HCT116 (cell line): ENCODE data around the gene SRGAP3. TPM values are rescaled to one million over a fixed set of nuclear protein-coding genes. Genes with fewer than 3 reads are reported as not detected.

Source experiments
- ATAC-seq: fragments of 200-7000 bp; cut with Tn5 transposase; 2 replicates; pipeline ENCODE4 v1.9.1; 2020; ENCODE audit warnings: mild to moderate bottlenecking, moderate library complexity
- BruUV-seq: library from RNA; stranded (reverse); fragments of 400-500 nt; replicated peaks from 2 replicates; lab custom pipeline; 2021; lab: Mats Ljungman, UMichigan
- CTCF ChIA-PET: fragments of 300-600 bp; sonication (Branson Sonifier 250); formaldehyde crosslinking; loops from one replicate; lab custom pipeline; 2021; ENCODE audit warnings: antibody characterized with exemption; lab: Charles Lee
- POLR2A ChIA-PET: fragments of 300-600, 350-600 bp; sonication (Branson Sonifier 250); formaldehyde crosslinking; loops from one replicate; lab custom pipeline; 2021; ENCODE audit warnings: antibody characterized with exemption; lab: Charles Lee
- RAD21 ChIA-PET, 2 experiments: fragments of 300-600 bp; sonication (Branson Sonifier 250); formaldehyde crosslinking; loops; one replicate each; lab custom pipeline; 2023; ENCODE audit warnings: low total read pairs in 2 of 2; ENCODE audit not compliant: uncharacterized antibody in 2 of 2, unreplicated experiment in 2 of 2, low non-redundant PET in 1 of 2; lab: Charles Lee
- DNase-seq: peaks from one replicate; pipeline ENCODE4 v3.0.0-alpha.2; 2010; ENCODE audit warnings: low read depth, low spot score
- H2AFZ ChIP-seq: fragments of 200-600 bp; shearing (Covaris generic), sonication (generic); 2 replicates; pipeline ENCODE4 v1.6.1; 2017; ENCODE audit warnings: low read depth, mixed run types, mixed read lengths, antibody characterized with exemption, low read length; ENCODE audit not compliant: poor library complexity, severe bottlenecking
- H3K27ac ChIP-seq: 2 replicates; pipeline ENCODE4 v1.5.1; 2012; ENCODE audit warnings: low read depth, low read length
- H3K27me3 ChIP-seq: fragments of 200-600 bp; sonication (generic); 2 replicates; pipeline ENCODE4 v1.6.1; 2016; ENCODE audit warnings: mixed run types, low read length, mixed read lengths; ENCODE audit not compliant: insufficient read depth
- H3K36me3 ChIP-seq, 2 experiments: fragments of 200-500 bp in 1 of 2; fragments of 200-600 bp in 1 of 2; sonication (Bioruptor generic) in 1 of 2; sonication (generic) in 1 of 2; 2 replicates each; pipeline versions ENCODE4 v1.5.1 to v1.6.1; 2014 to 2016; ENCODE audit warnings: low read length in 2 of 2, inconsistent platforms in 1 of 2, mixed read lengths in 1 of 2, mixed run types in 1 of 2; ENCODE audit not compliant: insufficient read depth in 2 of 2, control insufficient read depth in 1 of 2
- H3K4me1 ChIP-seq, 2 experiments: fragments of 200-600 bp in 1 of 2; sonication (generic) in 1 of 2; 2 replicates each; pipeline versions ENCODE4 v1.5.1 to v1.6.1; 2012 to 2017; ENCODE audit warnings: low read length in 2 of 2, inconsistent platforms in 1 of 2, mild to moderate bottlenecking in 1 of 2, mixed read lengths in 1 of 2, mixed run types in 1 of 2, moderate library complexity in 1 of 2; ENCODE audit not compliant: insufficient read depth in 2 of 2, control insufficient read depth in 1 of 2
- H3K4me2 ChIP-seq: fragments of 200-600 bp; sonication (generic); 2 replicates; pipeline ENCODE4 v1.6.1; 2017; ENCODE audit warnings: mixed run types, low read length, mixed read lengths
- H3K4me3 ChIP-seq, 2 experiments: fragments of 200-600 bp in 1 of 2; sonication (generic) in 1 of 2; replicated peaks in 1 of 2; 2 replicates each; pipeline ENCODE4 v1.5.1; 2011 to 2016; ENCODE audit warnings: low read length in 2 of 2, control low read depth in 1 of 2, low read depth in 1 of 2, mild to moderate bottlenecking in 1 of 2, mixed read lengths in 1 of 2, mixed run types in 1 of 2
- H3K79me2 ChIP-seq: fragments of 200-600 bp; sonication (generic); 2 replicates; pipeline ENCODE4 v1.6.1; 2017; ENCODE audit warnings: mild to moderate bottlenecking, mixed run types, low read length, moderate library complexity, mixed read lengths; ENCODE audit not compliant: insufficient read depth
- H3K9ac ChIP-seq: fragments of 200-600 bp; sonication (generic); 2 replicates; pipeline ENCODE4 v1.6.1; 2016; ENCODE audit warnings: low read length, mixed read lengths
- H3K9me2 ChIP-seq: fragments of 200-600 bp; sonication (generic), shearing (Covaris generic); 2 replicates; pipeline ENCODE4 v1.6.1; 2017; ENCODE audit warnings: mixed run types, mild to moderate bottlenecking, moderate library complexity; ENCODE audit not compliant: insufficient read depth
- H3K9me3 ChIP-seq, 2 experiments: fragments of 200-500 bp in 1 of 2; fragments of 200-600 bp in 1 of 2; sonication (Bioruptor generic) in 1 of 2; sonication (generic) in 1 of 2; 2 replicates each; pipeline ENCODE4 v1.6.1; 2014 to 2017; ENCODE audit warnings: low read length in 2 of 2, mixed read lengths in 2 of 2, inconsistent platforms in 1 of 2, low read depth in 1 of 2, mild to moderate bottlenecking in 1 of 2, mixed run types in 1 of 2, moderate library complexity in 1 of 2; ENCODE audit not compliant: control insufficient read depth in 1 of 2, insufficient read depth in 1 of 2
- H4K20me1 ChIP-seq: fragments of 200-600 bp; sonication (generic), shearing (Covaris generic); 2 replicates; pipeline ENCODE4 v1.6.1; 2017; ENCODE audit warnings: mixed run types, mild to moderate bottlenecking, moderate library complexity; ENCODE audit not compliant: insufficient read depth
- ATF3 ChIP-seq: IDR thresholded peaks from 2 replicates; pipeline ENCODE4 v1.6.1; 2012
- EGR1 ChIP-seq: IDR thresholded peaks from 2 replicates; pipeline ENCODE4 v1.6.1; 2012; ENCODE audit warnings: low read depth
- EZH2 ChIP-seq: fragments of 200-600 bp; sonication (generic); IDR thresholded peaks from 2 replicates; pipeline ENCODE4 v1.6.1; 2017; ENCODE audit warnings: antibody characterized with exemption, mixed run types
- FOSL1 ChIP-seq: IDR thresholded peaks from 2 replicates; pipeline ENCODE4 v1.6.1; 2012; ENCODE audit warnings: low read depth
- JUND ChIP-seq: IDR thresholded peaks from 2 replicates; pipeline ENCODE4 v1.6.1; 2012
- POLR2AphosphoS5 ChIP-seq: IDR thresholded peaks from 2 replicates; pipeline ENCODE4 v1.6.1; 2011; ENCODE audit warnings: mild to moderate bottlenecking, low read depth, low read length, moderate library complexity
- RAD21 ChIP-seq: IDR thresholded peaks from 2 replicates; pipeline ENCODE4 v1.6.1; 2012; ENCODE audit warnings: low read depth, mild to moderate bottlenecking
- SIN3A ChIP-seq: IDR thresholded peaks from 2 replicates; pipeline ENCODE4 v1.6.1; 2012; ENCODE audit warnings: low read depth
- SP1 ChIP-seq: IDR thresholded peaks from 2 replicates; pipeline ENCODE4 v1.6.1; 2012; ENCODE audit warnings: low read depth
- SRF ChIP-seq: IDR thresholded peaks from 2 replicates; pipeline ENCODE4 v1.6.1; 2012; ENCODE audit warnings: low read depth
- YY1 ChIP-seq: IDR thresholded peaks from 2 replicates; pipeline ENCODE4 v1.6.1; 2011; ENCODE audit warnings: low read length, low read depth, moderate library complexity, mild to moderate bottlenecking; ENCODE audit not compliant: insufficient replicate concordance; ENCODE audit errors: extremely low read depth
- ZFX ChIP-seq: fragments of 450-650 bp; IDR thresholded peaks from 2 replicates; pipeline ENCODE4 v1.6.1; 2017
- ZNF274 ChIP-seq: fragments of 200-500 bp; sonication (Bioruptor generic); IDR thresholded peaks from 2 replicates; pipeline ENCODE4 v1.6.1; 2014; ENCODE audit warnings: mild to moderate bottlenecking, low read depth, low read length, inconsistent platforms
- intact Hi-C: fragments of 100-400 bp; cut with micrococcal nuclease; formaldehyde crosslinking; loops from 2 replicates; pipeline ENCODE4 v1.10.0; 2022
- total RNA-seq: library from RNA; stranded (reverse); gene quantifications from one replicate; pipeline ENCODE4 v1.2.1, GENCODE V29; 2021; ENCODE audit not compliant: unreplicated experiment
- TF ChIP-seq, protein P1 (sequence below): IDR thresholded peaks from 2 replicates; pipeline ENCODE4 v1.6.1; 2012
- TF ChIP-seq, protein P2 (sequence below): IDR thresholded peaks from 2 replicates; pipeline ENCODE4 v1.6.1; 2012; ENCODE audit warnings: low read depth
- TF ChIP-seq, protein P3 (sequence below), 3 experiments: fragments of 200-600 bp in 1 of 3; sonication (generic) in 1 of 3; IDR thresholded peaks in 2 of 3; conservative IDR thresholded peaks in 1 of 3; 2 replicates each; pipeline ENCODE4 v1.5.1; 2012 to 2017; ENCODE audit warnings: low read depth in 2 of 3, low read length in 2 of 3, antibody characterized with exemption in 1 of 3, borderline replicate concordance in 1 of 3, control low read depth in 1 of 3, mild to moderate bottlenecking in 1 of 3, mixed read lengths in 1 of 3, mixed run types in 1 of 3, moderate library complexity in 1 of 3; ENCODE audit not compliant: insufficient read depth in 1 of 3

The SRGAP3 gene
- total RNA-seq, 1 experiment from 2014 or later: 8.3 TPM

GRCh38 chr3:9035473-9035872 is 214.0 kb downstream of the SRGAP3 start:
- H4K20me1 ChIP-seq: no peaks in the 10 kb centered on the region
- no peak overlapping the region for H2AFZ ChIP-seq
- intact Hi-C loops: no loop called here
- H3K27me3 ChIP-seq: 0 out of 2 replicates have a peak, but pooled peaks cover 4% of the 10 kb centered on the region
- no peaks in the 10 kb centered on the region for H3K9me3 ChIP-seq
- ATAC-seq (no peak), DNase-seq (no peak)
- TF ChIP-seq SRF (no peak), YY1 (no peak), SIN3A (no peak), FOSL1 (no peak), JUND (no peak), ZNF274 (no peak), EGR1 (no peak), POLR2AphosphoS5 (no peak), RAD21 (no peak), EZH2 (no peak), ZFX (no peak), SP1 (no peak), ATF3 (no peak)
- TF ChIP-seq, protein P1, sequence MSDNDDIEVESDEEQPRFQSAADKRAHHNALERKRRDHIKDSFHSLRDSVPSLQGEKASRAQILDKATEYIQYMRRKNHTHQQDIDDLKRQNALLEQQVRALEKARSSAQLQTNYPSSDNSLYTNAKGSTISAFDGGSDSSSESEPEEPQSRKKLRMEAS: no peak
- TF ChIP-seq, protein P2, sequence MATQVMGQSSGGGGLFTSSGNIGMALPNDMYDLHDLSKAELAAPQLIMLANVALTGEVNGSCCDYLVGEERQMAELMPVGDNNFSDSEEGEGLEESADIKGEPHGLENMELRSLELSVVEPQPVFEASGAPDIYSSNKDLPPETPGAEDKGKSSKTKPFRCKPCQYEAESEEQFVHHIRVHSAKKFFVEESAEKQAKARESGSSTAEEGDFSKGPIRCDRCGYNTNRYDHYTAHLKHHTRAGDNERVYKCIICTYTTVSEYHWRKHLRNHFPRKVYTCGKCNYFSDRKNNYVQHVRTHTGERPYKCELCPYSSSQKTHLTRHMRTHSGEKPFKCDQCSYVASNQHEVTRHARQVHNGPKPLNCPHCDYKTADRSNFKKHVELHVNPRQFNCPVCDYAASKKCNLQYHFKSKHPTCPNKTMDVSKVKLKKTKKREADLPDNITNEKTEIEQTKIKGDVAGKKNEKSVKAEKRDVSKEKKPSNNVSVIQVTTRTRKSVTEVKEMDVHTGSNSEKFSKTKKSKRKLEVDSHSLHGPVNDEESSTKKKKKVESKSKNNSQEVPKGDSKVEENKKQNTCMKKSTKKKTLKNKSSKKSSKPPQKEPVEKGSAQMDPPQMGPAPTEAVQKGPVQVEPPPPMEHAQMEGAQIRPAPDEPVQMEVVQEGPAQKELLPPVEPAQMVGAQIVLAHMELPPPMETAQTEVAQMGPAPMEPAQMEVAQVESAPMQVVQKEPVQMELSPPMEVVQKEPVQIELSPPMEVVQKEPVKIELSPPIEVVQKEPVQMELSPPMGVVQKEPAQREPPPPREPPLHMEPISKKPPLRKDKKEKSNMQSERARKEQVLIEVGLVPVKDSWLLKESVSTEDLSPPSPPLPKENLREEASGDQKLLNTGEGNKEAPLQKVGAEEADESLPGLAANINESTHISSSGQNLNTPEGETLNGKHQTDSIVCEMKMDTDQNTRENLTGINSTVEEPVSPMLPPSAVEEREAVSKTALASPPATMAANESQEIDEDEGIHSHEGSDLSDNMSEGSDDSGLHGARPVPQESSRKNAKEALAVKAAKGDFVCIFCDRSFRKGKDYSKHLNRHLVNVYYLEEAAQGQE: no peak
- TF ChIP-seq, protein P3, sequence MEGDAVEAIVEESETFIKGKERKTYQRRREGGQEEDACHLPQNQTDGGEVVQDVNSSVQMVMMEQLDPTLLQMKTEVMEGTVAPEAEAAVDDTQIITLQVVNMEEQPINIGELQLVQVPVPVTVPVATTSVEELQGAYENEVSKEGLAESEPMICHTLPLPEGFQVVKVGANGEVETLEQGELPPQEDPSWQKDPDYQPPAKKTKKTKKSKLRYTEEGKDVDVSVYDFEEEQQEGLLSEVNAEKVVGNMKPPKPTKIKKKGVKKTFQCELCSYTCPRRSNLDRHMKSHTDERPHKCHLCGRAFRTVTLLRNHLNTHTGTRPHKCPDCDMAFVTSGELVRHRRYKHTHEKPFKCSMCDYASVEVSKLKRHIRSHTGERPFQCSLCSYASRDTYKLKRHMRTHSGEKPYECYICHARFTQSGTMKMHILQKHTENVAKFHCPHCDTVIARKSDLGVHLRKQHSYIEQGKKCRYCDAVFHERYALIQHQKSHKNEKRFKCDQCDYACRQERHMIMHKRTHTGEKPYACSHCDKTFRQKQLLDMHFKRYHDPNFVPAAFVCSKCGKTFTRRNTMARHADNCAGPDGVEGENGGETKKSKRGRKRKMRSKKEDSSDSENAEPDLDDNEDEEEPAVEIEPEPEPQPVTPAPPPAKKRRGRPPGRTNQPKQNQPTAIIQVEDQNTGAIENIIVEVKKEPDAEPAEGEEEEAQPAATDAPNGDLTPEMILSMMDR (IDR thresholded peaks at IDR 0.05 in 2 of 3, conservative IDR thresholded peaks at IDR 0.05 in 1 of 3; ENCODE audit: borderline replicate concordance in 1 of 3, insufficient read depth in 1 of 3, low read depth in 2 of 3, low read length in 2 of 3): no peak
- H3K9ac ChIP-seq: no peak overlapping the region
- POLR2A ChIA-PET: no interaction called here
- RAD21 ChIA-PET: no interaction called here
- H3K4me2 ChIP-seq: no peak overlapping the region
- H3K36me3 ChIP-seq: no peaks in the 10 kb centered on the region
- no peaks in the 10 kb centered on the region for H3K9me2 ChIP-seq
- no peak overlapping the region for H3K4me3 ChIP-seq
- CTCF ChIA-PET: no interaction called here
- no peak overlapping the region for H3K27ac ChIP-seq
- H3K4me1 ChIP-seq: no peaks in the 10 kb centered on the region
- H3K79me2 ChIP-seq: no peaks in the 10 kb centered on the region
- no TSS peak for BruUV-seq
